Measurements from ENCODE around the gene SCN11A.

SCN11A gene

DNA sequence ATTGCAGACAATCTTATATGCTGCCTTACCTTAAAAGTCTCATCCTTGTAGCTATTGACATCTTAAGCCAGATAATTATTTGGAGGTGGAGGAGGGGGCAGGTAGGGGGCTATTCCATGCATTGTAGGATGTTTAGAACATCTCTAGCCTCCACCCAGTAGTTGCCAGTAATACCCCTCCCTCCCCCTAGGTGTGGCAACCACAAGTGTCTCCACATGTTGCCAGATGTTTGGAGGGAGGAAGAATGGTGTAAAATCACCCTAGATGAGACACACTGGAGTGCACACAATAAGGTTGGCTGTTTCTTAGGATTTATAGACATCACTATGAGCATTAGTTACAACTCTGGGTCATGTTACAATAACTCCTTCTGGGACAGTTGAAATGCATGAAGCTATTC lies 28.3 kb upstream of the SCN11A start:
- Histone ChIP-seq H3K9me3 (ENCODE audit: low read length) (no peaks in the 10 kb centered on the region), H3K27me3 (ENCODE audit: insufficient read depth, low read length) (no peaks in the 10 kb centered on the region), H4K20me1 (ENCODE audit: insufficient read depth, low read length) (no peaks in the 10 kb centered on the region), H3K4me3 (ENCODE audit: low read depth, low read length, poor library complexity, severe bottlenecking) (no peak overlapping the region), H3K79me2 (ENCODE audit: insufficient read depth, low read length) (no peaks in the 10 kb centered on the region), H3F3A (ENCODE audit: insufficient read depth, low read length) (no peaks in the 10 kb centered on the region), H3K9ac (ENCODE audit: low read length) (no peak overlapping the region), H3K27ac (ENCODE audit: low read depth, low read length, poor library complexity, severe bottlenecking) (no peak overlapping the region), H3K4me2 (ENCODE audit: low read length) (no peak overlapping the region), H3K4me1 (ENCODE audit: insufficient read depth, low read length, severe bottlenecking) (no peaks in the 10 kb centered on the region), H3K36me3 (ENCODE audit: insufficient read depth, low read length) (peaks cover 40% of the 10 kb centered on the region), H3K9me2 (ENCODE audit: low read depth, low read length) (no peaks in the 10 kb centered on the region), H2AFZ (ENCODE audit: low read length) (no peak overlapping the region)
- TF ChIP-seq EZH2 (IDR thresholded peaks at IDR 0.05; ENCODE audit: borderline replicate concordance, low read length): no peak
- TF ChIP-seq, protein P1, sequence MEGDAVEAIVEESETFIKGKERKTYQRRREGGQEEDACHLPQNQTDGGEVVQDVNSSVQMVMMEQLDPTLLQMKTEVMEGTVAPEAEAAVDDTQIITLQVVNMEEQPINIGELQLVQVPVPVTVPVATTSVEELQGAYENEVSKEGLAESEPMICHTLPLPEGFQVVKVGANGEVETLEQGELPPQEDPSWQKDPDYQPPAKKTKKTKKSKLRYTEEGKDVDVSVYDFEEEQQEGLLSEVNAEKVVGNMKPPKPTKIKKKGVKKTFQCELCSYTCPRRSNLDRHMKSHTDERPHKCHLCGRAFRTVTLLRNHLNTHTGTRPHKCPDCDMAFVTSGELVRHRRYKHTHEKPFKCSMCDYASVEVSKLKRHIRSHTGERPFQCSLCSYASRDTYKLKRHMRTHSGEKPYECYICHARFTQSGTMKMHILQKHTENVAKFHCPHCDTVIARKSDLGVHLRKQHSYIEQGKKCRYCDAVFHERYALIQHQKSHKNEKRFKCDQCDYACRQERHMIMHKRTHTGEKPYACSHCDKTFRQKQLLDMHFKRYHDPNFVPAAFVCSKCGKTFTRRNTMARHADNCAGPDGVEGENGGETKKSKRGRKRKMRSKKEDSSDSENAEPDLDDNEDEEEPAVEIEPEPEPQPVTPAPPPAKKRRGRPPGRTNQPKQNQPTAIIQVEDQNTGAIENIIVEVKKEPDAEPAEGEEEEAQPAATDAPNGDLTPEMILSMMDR (IDR thresholded peaks at IDR 0.05; ENCODE audit: low read length): no peak

DNA sequence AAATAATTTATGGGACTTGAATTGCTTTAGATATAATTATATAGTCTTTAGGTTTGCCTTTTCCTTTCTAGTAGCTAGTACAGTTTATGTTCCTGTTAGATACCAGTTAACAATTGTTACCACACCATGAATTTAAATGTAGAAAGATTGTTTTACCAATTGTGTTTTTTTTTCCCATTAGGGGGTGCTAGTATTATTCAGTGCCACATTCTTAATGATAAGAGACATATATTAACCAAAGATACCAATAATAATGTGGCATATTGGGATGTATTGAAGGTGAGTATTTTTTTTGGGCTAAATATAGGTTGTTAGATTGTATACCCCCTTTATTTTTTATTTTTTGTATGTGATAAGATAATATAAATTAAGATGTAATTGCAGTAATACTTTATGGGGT lies 27.8 kb upstream of the SCN11A start:
- H3K79me2 ChIP-seq (ENCODE audit: insufficient read depth, low read length): no peaks in the 10 kb centered on the region
- no peak for TF ChIP-seq EZH2 (IDR thresholded peaks at IDR 0.05; ENCODE audit: borderline replicate concordance, low read length)
- TF ChIP-seq, protein P1 (IDR thresholded peaks at IDR 0.05; ENCODE audit: low read length): peak; percentile 15; the same call in 1 of the 2 replicates
- no peaks in the 10 kb centered on the region for H3K9me3 ChIP-seq (ENCODE audit: low read length)
- H3K4me2 ChIP-seq (ENCODE audit: low read length): no peak overlapping the region
- no peaks in the 10 kb centered on the region for H3K9me2 ChIP-seq (ENCODE audit: low read depth, low read length)
- H3K27me3 ChIP-seq (ENCODE audit: insufficient read depth, low read length): no peaks in the 10 kb centered on the region
- no peak overlapping the region for H3K27ac ChIP-seq (ENCODE audit: low read depth, low read length, poor library complexity, severe bottlenecking)
- H2AFZ ChIP-seq (ENCODE audit: low read length): no peak overlapping the region
- no peak overlapping the region for H3K4me3 ChIP-seq (ENCODE audit: low read depth, low read length, poor library complexity, severe bottlenecking)
- H4K20me1 ChIP-seq (ENCODE audit: insufficient read depth, low read length): no peaks in the 10 kb centered on the region
- peaks cover 42% of the 10 kb centered on the region for H3K36me3 ChIP-seq (ENCODE audit: insufficient read depth, low read length)
- no peak overlapping the region for H3K9ac ChIP-seq (ENCODE audit: low read length)
- no peaks in the 10 kb centered on the region for H3F3A ChIP-seq (ENCODE audit: insufficient read depth, low read length)
- no peaks in the 10 kb centered on the region for H3K4me1 ChIP-seq (ENCODE audit: insufficient read depth, low read length, severe bottlenecking)

DNA sequence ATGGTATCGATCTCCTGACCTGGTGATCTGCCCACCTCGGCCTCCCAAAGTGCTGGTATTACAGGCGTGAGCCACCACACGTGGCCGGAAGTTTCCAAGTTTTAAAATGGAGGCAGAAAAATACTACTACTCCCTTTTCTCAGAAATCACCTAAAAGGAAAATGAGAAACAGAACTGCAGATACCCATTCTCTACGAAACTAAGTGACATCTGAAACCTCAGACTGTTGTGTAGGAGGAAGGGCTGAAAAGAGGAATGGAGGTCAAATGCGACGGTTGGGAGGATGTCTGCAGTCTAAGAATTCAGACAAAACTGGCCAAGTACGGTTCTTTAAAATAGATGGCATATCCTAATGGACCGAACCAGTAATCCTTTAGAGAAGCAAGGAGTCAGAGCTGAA lies 24.2 kb upstream of the SCN11A start:
- H3K27me3 ChIP-seq (ENCODE audit: insufficient read depth, low read length): no peaks in the 10 kb centered on the region
- no peak overlapping the region for H3K4me2 ChIP-seq (ENCODE audit: low read length)
- peaks cover 73% of the 10 kb centered on the region for H3K36me3 ChIP-seq (ENCODE audit: insufficient read depth, low read length)
- H3K4me1 ChIP-seq (ENCODE audit: insufficient read depth, low read length, severe bottlenecking): no peaks in the 10 kb centered on the region
- no peaks in the 10 kb centered on the region for H4K20me1 ChIP-seq (ENCODE audit: insufficient read depth, low read length)
- no peaks in the 10 kb centered on the region for H3K9me3 ChIP-seq (ENCODE audit: low read length)
- H3K9me2 ChIP-seq (ENCODE audit: low read depth, low read length): no peaks in the 10 kb centered on the region
- H3F3A ChIP-seq (ENCODE audit: insufficient read depth, low read length): no peaks in the 10 kb centered on the region
- no peak overlapping the region for H3K9ac ChIP-seq (ENCODE audit: low read length)
- H2AFZ ChIP-seq (ENCODE audit: low read length): no peak overlapping the region
- no peaks in the 10 kb centered on the region for H3K79me2 ChIP-seq (ENCODE audit: insufficient read depth, low read length)
- no peak for TF ChIP-seq EZH2 (IDR thresholded peaks at IDR 0.05; ENCODE audit: borderline replicate concordance, low read length)
- TF ChIP-seq, protein P1 (IDR thresholded peaks at IDR 0.05; ENCODE audit: low read length): no peak
- no peak overlapping the region for H3K4me3 ChIP-seq (ENCODE audit: low read depth, low read length, poor library complexity, severe bottlenecking)
- no peak overlapping the region for H3K27ac ChIP-seq (ENCODE audit: low read depth, low read length, poor library complexity, severe bottlenecking)

All from OCI-LY1 (cell line).